GM19023 (cell line): ENCODE measurements around the gene ENHO.

Source experiments
- ATAC-seq: cut with Tn5 transposase; IDR thresholded peaks from one replicate; pipeline ENCODE4 v1.9.1; 2021; ENCODE audit warnings: mild to moderate bottlenecking, moderate library complexity; ENCODE audit not compliant: unreplicated experiment

The ENHO gene

GRCh38 chr9:34555936-34556525 is 33.2 kb upstream of the ENHO start:
- ATAC-seq = no peak

GRCh38 chr9:34555500-34555899 is 32.7 kb upstream of the ENHO start:
- ATAC-seq = no peak

- ATAC-seq = no peak
These were observed 32.2 kb upstream of the ENHO start for GRCh38 chr9:34555002-34555348.

- ATAC-seq = no peak
These were observed 31.6 kb upstream of the ENHO start for GRCh38 chr9:34554211-34555001.

- ATAC-seq = no peak
These were observed 30.8 kb upstream of the ENHO start for GRCh38 chr9:34553511-34554021.

GRCh38 chr9:34552986-34553385 is 30.2 kb upstream of the ENHO start:
- no peak for ATAC-seq

GRCh38 chr9:34552606-34552981 is 29.8 kb upstream of the ENHO start:
- no peak for ATAC-seq

- no peak for ATAC-seq
These were observed 29.2 kb upstream of the ENHO start for GRCh38 chr9:34551751-34552605.

GRCh38 chr9:34550681-34551270 is 28.0 kb upstream of the ENHO start:
- no peak for ATAC-seq

GRCh38 chr9:34550016-34550680 is 27.4 kb upstream of the ENHO start:
- ATAC-seq = no peak

- ATAC-seq = no peak
These were observed 26.6 kb upstream of the ENHO start for GRCh38 chr9:34549407-34549732.

- ATAC-seq = no peak
These were observed 25.3 kb upstream of the ENHO start for GRCh38 chr9:34547960-34548611.

GRCh38 chr9:34546834-34547827 is 24.3 kb upstream of the ENHO start:
- no peak for ATAC-seq

GRCh38 chr9:34546102-34546833 is 23.5 kb upstream of the ENHO start:
- ATAC-seq = no peak

- ATAC-seq = no peak
These were observed 22.7 kb upstream of the ENHO start for GRCh38 chr9:34545497-34545896.

GRCh38 chr9:34544035-34544434 is 21.2 kb upstream of the ENHO start:
- no peak for ATAC-seq

- ATAC-seq = no peak
These were observed 18.8 kb upstream of the ENHO start for GRCh38 chr9:34541540-34541939.

GRCh38 chr9:34540827-34541226 is 18.0 kb upstream of the ENHO start:
- no peak for ATAC-seq

- ATAC-seq = no peak
These were observed 13.9 kb upstream of the ENHO start for GRCh38 chr9:34536685-34537084.
